K562 (cell line): ENCODE results near the gene KCNJ10. TPM values are rescaled to one million over a fixed set of nuclear protein-coding genes. Genes with fewer than 3 reads are reported as not detected.

ENCODE experiments used
- ATAC-seq: fragments of 200-7000 bp; cut with Tn5 transposase; 3 replicates; pipeline ENCODE4 v1.9.1; 2020; ENCODE audit warnings: moderate library complexity
- BruUV-seq: library from RNA; stranded (reverse); fragments of 400-500 nt; replicated peaks from 2 replicates; lab custom pipeline; 2021; lab: Mats Ljungman, UMichigan
- CTCF ChIA-PET: fragments of 300-600 bp; formaldehyde crosslinking; extraction: SDS; loops from one replicate; lab custom pipeline; 2021; ENCODE audit warnings: low intra/inter-chr PET ratio; lab: Yijun Ruan, JAX
- POLR2A ChIA-PET: fragments of 300-600, 350-650 bp; sonication (Branson Sonifier 250); formaldehyde crosslinking; extraction: SDS; loops from one replicate; lab custom pipeline; 2021; ENCODE audit warnings: antibody characterized with exemption, inconsistent platforms; lab: Yijun Ruan, JAX
- DNase-seq, 4 experiments: peaks; one replicate each; pipeline versions ENCODE4 v3.0.0 to v3.0.0-alpha.2; 2011 to 2018; ENCODE audit warnings: low spot score in 3 of 4, mixed read lengths in 3 of 4; ENCODE audit errors: extremely low read depth in 1 of 4
- FAIRE-seq: peaks from 2 replicates; lab custom pipeline; 2011; peaks lifted over from hg19 to GRCh38; lab: Jason Lieb, UNC
- H2AFZ ChIP-seq: 2 replicates; pipeline ENCODE4 v1.6.0; 2011; ENCODE audit warnings: low read depth, low read length, control low read depth, inconsistent platforms
- H3K27ac ChIP-seq: fragments of 200-600 bp; 3 replicates; pipeline ENCODE4 v1.8.0; 2011; ENCODE audit warnings: low read depth, mild to moderate bottlenecking, control low read depth, inconsistent platforms, low read length, moderate library complexity, mixed read lengths; ENCODE audit errors: extremely low read depth
- H3K27me3 ChIP-seq, 2 experiments: fragments of 300-600 bp in 1 of 2; 2 replicates in 1 of 2; 3 replicates in 1 of 2; pipeline versions ENCODE4 v1.6.0 to v1.8.0; 2011; ENCODE audit warnings: inconsistent platforms in 2 of 2, low read length in 2 of 2, mild to moderate bottlenecking in 1 of 2, mixed read lengths in 1 of 2, moderate library complexity in 1 of 2; ENCODE audit not compliant: control insufficient read depth in 2 of 2, insufficient read depth in 2 of 2
- H3K36me3 ChIP-seq: fragments of 300-600 bp; 3 replicates; pipeline ENCODE4 v1.8.0; 2011; ENCODE audit warnings: mild to moderate bottlenecking, low read length, inconsistent platforms; ENCODE audit not compliant: control insufficient read depth, insufficient read depth
- H3K4me1 ChIP-seq, 2 experiments: fragments of 200-600 bp in 1 of 2; replicated peaks in 1 of 2; 2 replicates in 1 of 2; 3 replicates in 1 of 2; pipeline versions ENCODE4 v1.5.1 to v1.8.0; 2011; ENCODE audit warnings: inconsistent platforms in 2 of 2, low read length in 2 of 2, mild to moderate bottlenecking in 1 of 2, mixed read lengths in 1 of 2, moderate library complexity in 1 of 2; ENCODE audit not compliant: control insufficient read depth in 2 of 2, insufficient read depth in 2 of 2
- H3K4me2 ChIP-seq: 2 replicates; pipeline ENCODE4 v1.6.1; 2011; ENCODE audit warnings: low read length, control low read depth, inconsistent platforms, mixed read lengths; ENCODE audit not compliant: insufficient read depth
- H3K4me3 ChIP-seq: fragments of 200-600 bp; sonication (generic), shearing (Covaris generic); 2 replicates; pipeline ENCODE4 v1.5.1; 2016; ENCODE audit warnings: control low read depth, inconsistent platforms
- H3K79me2 ChIP-seq: fragments of 200-600 bp; 3 replicates; pipeline ENCODE4 v1.8.0; 2011; ENCODE audit warnings: low read length, inconsistent platforms; ENCODE audit not compliant: control insufficient read depth, insufficient read depth
- H3K9ac ChIP-seq, 2 experiments: 2 replicates each; pipeline versions ENCODE4 v1.6.0 to v1.6.1; 2011; ENCODE audit warnings: low read depth in 2 of 2, low read length in 2 of 2, control low read depth in 1 of 2, inconsistent platforms in 1 of 2, mild to moderate bottlenecking in 1 of 2, mixed read lengths in 1 of 2; ENCODE audit not compliant: insufficient read depth in 1 of 2
- H3K9me1 ChIP-seq: one replicate; pipeline ENCODE4 v1.6.0; 2011; ENCODE audit warnings: inconsistent platforms, mild to moderate bottlenecking, low read length, moderate library complexity; ENCODE audit not compliant: control insufficient read depth, insufficient read depth
- H3K9me3 ChIP-seq: replicated peaks from 2 replicates; pipeline ENCODE4 v1.5.1; 2011; ENCODE audit warnings: low read depth, low read length, inconsistent platforms; ENCODE audit not compliant: control insufficient read depth, insufficient read depth
- H4K20me1 ChIP-seq: replicated peaks from 2 replicates; pipeline ENCODE4 v1.6.1; 2011; ENCODE audit warnings: low read length, inconsistent platforms, mixed read lengths; ENCODE audit not compliant: control insufficient read depth, insufficient read depth
- CEBPB ChIP-seq: fragments of 450-650 bp; IDR thresholded peaks from 2 replicates; pipeline ENCODE4 v1.6.1; 2016; ENCODE audit warnings: missing genetic modification characterization, missing compliant biosample characterization
- CXXC5 ChIP-seq: fragments of 250-450 bp; sonication (Bioruptor Pico); IDR thresholded peaks from 2 replicates; pipeline ENCODE4 v1.8.0; 2022; ENCODE audit warnings: inconsistent platforms, mild to moderate bottlenecking, moderate library complexity
- EWSR1 ChIP-seq: fragments of 450-650 bp; IDR thresholded peaks from 2 replicates; pipeline ENCODE4 v1.6.1; 2018; ENCODE audit warnings: borderline replicate concordance, mild to moderate bottlenecking, low read depth, moderate library complexity; ENCODE audit not compliant: partially characterized antibody
- HDAC8 ChIP-seq: fragments of 450-650 bp; IDR thresholded peaks from 2 replicates; pipeline ENCODE4 v1.6.1; 2016; ENCODE audit warnings: mild to moderate bottlenecking, missing genetic modification characterization, moderate library complexity, missing compliant biosample characterization
- TCF7 ChIP-seq: sonication (generic); IDR thresholded peaks from 2 replicates; pipeline ENCODE4 v1.6.1; 2016; ENCODE audit warnings: antibody characterized with exemption, borderline replicate concordance
- ZNF707 ChIP-seq: fragments of 250-450 bp; sonication (Bioruptor Pico); conservative IDR thresholded peaks from 2 replicates; pipeline ENCODE4 v1.8.0; 2022; ENCODE audit warnings: inconsistent platforms, mild to moderate bottlenecking, moderate library complexity
- WGBS: fragments of 100-300 bp; shearing (Covaris generic); methylation state at CpG from one replicate; pipeline ENCODE4 v1.1.6; 2016; ENCODE audit warnings: low coverage, mixed read lengths; ENCODE audit not compliant: insufficient coverage; ENCODE audit errors: missing lambda C conversion rate; 5-methylcytosine and 5-hydroxymethylcytosine counted together
- in situ Hi-C: fragments of 300-500 bp; cut with MboI; formaldehyde crosslinking; loops from 4 replicates; pipeline ENCODE4 v1.15.0; 2018; ENCODE audit warnings: inconsistent platforms, mixed read lengths
- intact Hi-C: fragments of 100-400 bp; cut with micrococcal nuclease; formaldehyde crosslinking; loops from 2 replicates; pipeline ENCODE4 v1.14.2; 2022
- polyA plus RNA-seq, 8 experiments: library from polyadenylated mRNA; depleted of rRNA in 4 of 8; stranded (reverse) in 5 of 8; unstranded in 3 of 8; fragments of >200 nt; fragmentation: Nextera tagmentation in 2 of 8; fragmentation: Illumina TruSeq in 1 of 8; extraction: Ambion mirVana in 2 of 8; extraction: Trizol in 1 of 8; gene quantifications; 2 replicates each; pipeline versions ENCODE4 v1.2.1 to v1.2.3, GENCODE V29; 2011 to 2014; ENCODE audit warnings: inconsistent platforms in 1 of 8, missing spikeins in 1 of 8
- total RNA-seq, 7 experiments: library from RNA; depleted of rRNA in 6 of 7; stranded (reverse); fragments of >200 nt in 6 of 7; fragmentation: Illumina TruSeq in 2 of 7; extraction: Trizol in 2 of 7; gene quantifications; 2 replicates each; pipeline versions ENCODE4 v1.2.1 to v1.2.3, GENCODE V29; 2011 to 2021; ENCODE audit warnings: low replicate concordance in 1 of 7
- TF ChIP-seq, protein P1 (sequence below), 3 experiments: fragments of 200-800 bp in 1 of 3; sonication (Bioruptor generic) in 1 of 3; sonication (generic) in 1 of 3; formaldehyde crosslinking in 1 of 3; IDR thresholded peaks; 2 replicates each; pipeline versions ENCODE4 v1.6.1 to v1.8.0; 2016 to 2022; ENCODE audit warnings: mild to moderate bottlenecking in 2 of 3, missing compliant biosample characterization in 2 of 3, missing genetic modification characterization in 2 of 3, missing genetic modification reagents in 1 of 3

Gene KCNJ10
- total and polyA plus RNA-seq, 9 of the 15 experiments (the other 6 are each of a cell fraction or from before 2014, with no cell fraction given), result 0.06 to 0.11 TPM; not detected in 7

DNA sequence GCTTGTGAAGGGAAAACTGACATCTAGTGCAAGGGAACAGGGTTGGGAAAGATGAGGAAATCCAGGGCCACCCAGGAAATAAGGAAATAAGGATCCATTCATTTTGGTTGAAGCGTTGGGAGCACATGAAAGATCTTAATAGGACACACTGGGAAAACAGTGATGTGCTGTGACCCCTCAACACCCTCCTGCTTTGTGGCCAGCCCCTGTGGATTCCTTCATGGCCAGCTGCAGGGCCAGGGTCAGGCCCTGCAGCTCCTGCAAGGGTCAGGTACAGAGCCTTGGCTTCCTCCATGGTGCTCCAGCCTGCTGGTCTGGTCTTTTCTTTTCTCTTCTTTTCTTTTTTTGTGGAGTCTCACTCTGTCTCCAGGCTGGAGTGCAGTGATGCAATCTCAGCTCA, 19.3 kb downstream of the KCNJ10 start:
- no peak overlapping the region for H3K27ac ChIP-seq
- peaks cover 15 to 36% of the 10 kb centered on the region in 2 experiments for H3K27me3 ChIP-seq
- FAIRE-seq (no peak), DNase-seq (no peak)
- POLR2A ChIA-PET, result interaction anchor here (0.7 kb wide), 1 partner anchor 57 kb away, joined by 3 read pairs; no protein-coding TSS in a partner anchor
- no peaks in the 10 kb centered on the region for H3K9me3 ChIP-seq
- no peak overlapping the region for H3K9ac ChIP-seq
- H3K4me1 ChIP-seq, result peaks cover 11 to 20% of the 10 kb centered on the region in 2 experiments; a peak in 4 of 5 replicates
- H4K20me1 ChIP-seq, result 0 out of 2 replicates have a peak, but pooled peaks cover 3% of the 10 kb centered on the region
- no peaks in the 10 kb centered on the region for H3K9me1 ChIP-seq
- TF ChIP-seq ZNF707 (no peak), CEBPB (tag) (no peak), CXXC5 (CRISPR knock-in tag) (no peak), TCF7 (no peak), EWSR1 (no peak), HDAC8 (tag) (no peak)
- TF ChIP-seq, protein P1, sequence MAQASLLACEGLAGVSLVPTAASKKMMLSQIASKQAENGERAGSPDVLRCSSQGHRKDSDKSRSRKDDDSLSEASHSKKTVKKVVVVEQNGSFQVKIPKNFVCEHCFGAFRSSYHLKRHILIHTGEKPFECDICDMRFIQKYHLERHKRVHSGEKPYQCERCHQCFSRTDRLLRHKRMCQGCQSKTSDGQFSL (CRISPR knock-in tag; IDR thresholded peaks at IDR 0.05), result no peak
- TF ChIP-seq, protein P1 (tag; IDR thresholded peaks at IDR 0.05), result no peak
- TF ChIP-seq, all 486 proteins: peak for 0
- intact Hi-C loops, result no loop called here
- no peak overlapping the region for H2AFZ ChIP-seq
- H3K4me3 ChIP-seq, result no peak overlapping the region
- no peaks in the 10 kb centered on the region for H3K79me2 ChIP-seq
- H3K36me3 ChIP-seq, result no peaks in the 10 kb centered on the region
- in situ Hi-C loops, result no loop called here
- H3K4me2 ChIP-seq, result no peak overlapping the region
- no peak for ATAC-seq
- no TSS peak for BruUV-seq
- CTCF ChIA-PET, result no interaction called here
- 0% methylated on average over 1 of the region's 1 CpG for WGBS
